GM21423 (cell line): Measurements from ENCODE around the gene FOXD2.

ENCODE experiments used
- ATAC-seq: cut with Tn5 transposase; IDR thresholded peaks from one replicate; pipeline ENCODE4 v1.9.1; 2021; ENCODE audit warnings: mild to moderate bottlenecking, moderate library complexity; ENCODE audit not compliant: unreplicated experiment

FOXD2 gene

DNA sequence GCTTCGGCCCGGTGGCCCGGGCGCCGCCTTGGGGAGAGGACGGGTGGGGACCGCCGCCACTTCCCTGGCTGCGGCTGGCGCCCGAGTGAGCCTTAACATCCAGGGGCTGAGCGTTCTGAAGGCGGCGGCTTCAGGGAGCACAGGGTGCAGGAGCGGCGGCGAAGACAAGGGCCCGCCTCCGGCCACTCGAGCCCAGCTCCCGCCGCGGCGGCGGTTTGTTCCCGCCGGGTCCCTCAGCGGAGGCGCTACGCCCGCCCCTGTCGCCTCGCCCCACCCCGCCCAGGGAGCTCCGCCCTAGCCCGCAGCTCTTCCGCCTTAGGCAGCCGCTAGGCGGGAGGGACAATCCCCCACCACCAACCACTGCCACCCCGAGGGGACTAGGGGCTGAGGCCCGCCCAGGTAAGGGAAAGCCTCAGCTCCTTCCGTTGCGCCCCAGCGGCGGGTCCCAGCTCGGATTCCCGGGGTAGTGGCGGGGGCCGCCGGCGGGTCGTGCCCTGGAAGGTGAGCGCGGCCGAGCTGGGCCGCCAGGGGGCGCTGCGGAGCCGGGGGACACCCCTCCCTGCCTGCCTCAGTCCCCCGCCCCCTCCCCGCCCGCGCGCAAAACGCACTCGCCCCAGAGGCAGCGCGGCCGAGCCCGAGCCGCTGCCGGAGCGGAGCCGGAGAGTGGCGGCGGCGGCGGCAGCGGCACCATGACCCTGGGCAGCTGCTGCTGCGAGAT, at the start of gene FOXD2:
Gene FOXD2, plus strand, starts transcription at position 598 of the 718 bp plus-strand sequence. Its CDS starts 92 bp downstream, at position 690.
- peak; percentile 78 for ATAC-seq

DNA sequence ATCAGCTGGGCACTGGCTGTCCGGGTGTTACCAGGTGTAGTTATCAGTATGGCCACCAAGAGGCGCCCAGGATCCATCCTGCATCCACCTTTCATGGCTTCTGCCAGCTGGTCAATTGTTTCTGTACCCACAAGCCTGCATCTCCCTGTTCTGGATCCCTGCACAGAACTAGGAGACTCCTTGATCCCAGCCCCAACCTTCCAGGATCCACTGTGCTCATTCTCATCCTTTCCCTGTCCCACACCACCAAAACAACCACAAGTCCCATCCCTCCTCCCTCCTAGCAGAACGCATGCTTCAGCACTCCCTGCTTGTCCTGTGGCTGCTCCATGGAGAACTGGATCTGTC, 49.0 kb upstream of the FOXD2 start:
- no peak for ATAC-seq

DNA sequence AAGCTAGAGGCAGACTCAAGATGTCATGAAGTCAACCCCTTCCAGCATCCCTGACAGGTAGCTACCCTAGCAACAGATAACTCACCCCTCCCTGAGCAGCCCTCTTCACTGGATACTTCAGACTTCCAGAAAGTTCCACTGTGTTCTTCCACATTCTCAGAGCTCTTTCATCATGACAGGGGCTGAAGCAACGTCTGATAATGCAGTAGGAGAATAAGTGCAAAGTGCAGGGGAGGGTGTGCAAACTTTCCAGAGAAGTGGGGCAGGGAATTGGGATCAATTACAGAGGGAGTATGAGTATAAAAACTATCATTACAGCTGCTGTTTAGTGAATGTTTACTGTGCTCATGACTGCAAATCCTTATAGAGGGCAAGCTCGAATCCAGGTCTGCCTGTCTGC, 48.1 kb upstream of the FOXD2 start:
- no peak for ATAC-seq

DNA sequence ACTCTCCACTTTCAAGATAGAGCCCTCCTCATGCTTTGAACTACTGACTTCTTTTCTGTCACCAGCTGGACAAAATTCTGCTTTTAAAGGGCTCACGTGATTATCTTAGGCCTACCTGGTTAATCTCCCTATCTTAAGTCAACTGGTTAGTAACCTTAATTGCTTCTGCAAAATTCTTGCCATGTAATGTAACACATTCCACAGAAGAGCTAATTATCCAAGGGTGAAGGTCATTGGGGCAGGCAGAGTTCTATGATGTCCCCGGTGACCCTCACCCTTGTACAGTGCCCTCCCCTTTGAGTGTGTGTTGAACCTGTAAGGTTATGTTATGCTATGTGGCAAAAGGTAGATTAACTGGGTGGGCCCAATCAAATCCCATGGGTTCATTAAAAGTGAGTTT, 47.0 kb upstream of the FOXD2 start:
- no peak for ATAC-seq

DNA sequence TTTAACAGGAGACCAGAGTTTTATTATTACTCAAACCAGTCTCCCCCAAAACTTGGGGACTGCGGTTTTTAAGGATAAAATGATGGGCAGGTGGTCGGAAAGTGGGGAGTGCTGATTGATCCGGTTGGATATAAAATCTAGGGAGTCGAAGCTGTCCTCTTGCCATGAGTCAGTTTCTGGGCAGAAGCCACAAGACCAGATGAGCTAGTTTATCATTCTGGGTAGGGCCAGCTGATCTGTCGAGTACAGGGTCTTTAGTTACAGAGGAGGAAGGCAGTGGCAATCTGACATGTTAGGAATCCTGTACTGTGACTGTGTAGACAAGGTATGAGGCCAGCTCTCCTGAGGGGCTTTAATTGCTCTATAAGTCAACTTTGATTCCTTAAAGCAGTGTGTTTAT, 44.7 kb upstream of the FOXD2 start:
- ATAC-seq: no peak

GRCh38 chr1:47395433-47395832, 42.4 kb upstream of the FOXD2 start:
- ATAC-seq: no peak

GRCh38 chr1:47396671-47397196, 41.1 kb upstream of the FOXD2 start:
- no peak for ATAC-seq

DNA sequence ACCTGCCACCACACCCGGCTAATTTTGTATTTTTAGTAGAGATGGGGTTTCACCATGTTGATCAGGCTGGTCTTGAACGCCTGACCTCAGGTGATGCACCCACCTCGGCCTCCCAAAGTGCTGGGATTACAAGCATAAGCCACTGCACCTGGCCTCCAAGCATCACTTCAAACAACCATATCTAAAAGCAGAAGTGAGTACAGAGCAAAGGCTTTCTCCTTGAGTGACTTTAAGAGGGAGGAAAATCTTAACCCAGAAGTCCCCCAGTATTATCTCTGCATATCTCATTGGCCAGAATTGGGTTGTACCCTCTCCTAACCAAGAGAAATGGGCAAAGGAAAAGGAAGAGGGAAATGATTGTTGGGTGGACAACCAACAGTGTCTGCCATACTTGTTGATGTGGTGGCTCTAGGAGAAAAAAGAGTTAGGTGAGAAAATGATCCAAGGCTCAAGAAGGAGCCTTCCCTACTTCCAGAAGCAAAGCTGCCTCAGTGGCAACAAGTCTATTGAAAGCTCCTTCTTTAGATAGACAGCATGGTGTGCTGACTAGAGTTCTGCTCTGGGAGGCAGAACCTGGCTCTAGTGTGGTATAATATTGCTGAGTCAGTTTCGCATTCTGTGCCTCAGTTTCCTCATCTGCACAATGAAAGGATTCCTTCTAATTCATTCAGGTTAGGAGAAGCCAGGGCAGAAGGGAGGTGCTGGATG, 38.6 kb upstream of the FOXD2 start:
- no peak for ATAC-seq

DNA sequence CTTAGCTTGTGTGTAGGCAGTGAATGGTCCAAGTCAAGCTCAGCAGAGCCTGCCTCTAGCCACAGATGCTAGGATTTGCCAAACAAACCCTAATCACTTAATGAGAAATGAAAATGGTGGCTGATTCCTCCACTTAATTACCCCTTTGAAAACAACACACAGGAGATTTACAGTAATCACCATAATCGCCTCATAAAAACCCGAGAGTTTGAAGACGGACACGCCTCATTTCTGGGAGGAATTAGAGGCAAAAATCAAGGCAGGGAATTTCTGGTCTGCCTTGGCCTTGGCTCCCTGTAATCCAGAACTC, 38.0 kb upstream of the FOXD2 start:
- no peak for ATAC-seq

DNA sequence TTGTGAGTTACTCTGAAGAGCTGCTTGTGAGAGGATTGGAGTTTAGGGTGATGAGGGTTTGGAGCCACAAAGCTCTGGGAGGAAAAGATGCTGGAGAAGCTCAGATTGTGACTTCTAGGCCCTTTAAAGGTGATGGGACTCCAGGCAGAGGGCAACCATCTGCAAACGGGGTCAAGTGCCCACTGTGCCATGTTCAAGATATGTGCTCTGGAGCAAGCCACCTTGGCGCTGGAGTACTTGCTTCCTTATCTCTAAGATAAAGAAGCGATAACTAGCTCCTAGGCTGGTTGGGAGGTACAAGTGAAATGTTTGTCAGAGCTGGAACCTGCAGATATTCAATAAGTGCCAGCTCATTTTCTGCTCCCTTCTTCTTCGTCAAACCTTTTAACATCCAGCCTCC, 36.1 kb upstream of the FOXD2 start:
- no peak for ATAC-seq

DNA sequence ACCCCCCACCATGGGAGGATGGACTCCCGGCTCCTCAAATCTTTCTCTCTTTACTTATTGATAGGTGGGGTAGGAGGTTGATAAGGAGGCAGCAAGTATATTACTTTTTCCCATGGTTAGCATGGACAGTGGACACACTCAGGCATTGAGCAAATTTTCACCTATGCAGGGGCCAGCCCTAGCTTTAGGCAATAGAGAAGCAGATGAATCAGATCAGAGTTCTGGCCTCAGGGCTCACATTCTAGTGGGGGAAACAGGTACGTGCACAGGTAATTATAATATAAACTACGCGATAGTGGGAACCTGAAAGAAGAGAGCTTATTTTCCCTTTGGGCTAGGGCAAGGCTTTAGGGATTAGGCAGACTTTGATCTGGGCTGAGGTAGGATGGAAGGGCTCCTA, 35.3 kb upstream of the FOXD2 start:
- no peak for ATAC-seq

- ATAC-seq: no peak
Observed at GRCh38 chr1:47403321-47403910, 34.4 kb upstream of the FOXD2 start.

- ATAC-seq: no peak
Observed at GRCh38 chr1:47405697-47406096, 32.1 kb upstream of the FOXD2 start.

GRCh38 chr1:47406966-47407365, 30.9 kb upstream of the FOXD2 start:
- ATAC-seq: no peak

DNA sequence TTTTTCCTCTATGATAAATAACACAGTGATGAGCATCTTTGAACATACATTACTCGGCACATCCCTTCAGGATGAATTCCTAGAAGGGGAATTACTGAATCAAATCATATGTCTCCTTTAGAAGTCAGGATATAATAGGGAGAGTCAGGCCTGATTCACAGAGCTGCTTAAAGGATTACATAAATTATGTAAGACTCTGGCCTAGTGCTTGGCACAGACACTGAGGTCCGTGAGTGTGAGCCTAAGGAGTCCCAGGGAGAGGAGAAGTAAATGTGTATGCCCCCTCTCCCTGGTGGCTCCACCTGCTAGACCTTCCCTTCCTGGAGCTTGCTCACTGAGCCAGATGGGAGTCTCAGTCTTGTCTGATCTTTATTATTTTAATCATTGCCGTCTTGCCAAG, 30.4 kb upstream of the FOXD2 start:
- ATAC-seq: no peak

- ATAC-seq: no peak
Observed at GRCh38 chr1:47409311-47410067, 28.4 kb upstream of the FOXD2 start.

- ATAC-seq: no peak
Observed at GRCh38 chr1:47410068-47410455, 27.8 kb upstream of the FOXD2 start.

- ATAC-seq: no peak
Observed at GRCh38 chr1:47411436-47411835, 26.4 kb upstream of the FOXD2 start.

GRCh38 chr1:47412437-47412836, 25.4 kb upstream of the FOXD2 start:
- ATAC-seq: no peak

GRCh38 chr1:47415728-47416318, 22.0 kb upstream of the FOXD2 start, which contains the start of gene FOXE3:
Gene FOXE3, plus strand, starts transcription at chr1:47416285. Its CDS starts 31 bp downstream, at chr1:47416316.
- no peak for ATAC-seq
